Glutamatergic neuron (in vitro differentiated cells): ENCODE data around the gene PDLIM1. TPM values are rescaled to one million over a fixed set of nuclear protein-coding genes. Genes with fewer than 3 reads are reported as not detected.

Experiments used
- DNase-seq: peaks from one replicate; pipeline ENCODE4 v3.0.0; 2022
- H3K27ac Mint-ChIP-seq: one replicate; pipeline ENCODE4 v1.8.0; 2020; ENCODE audit warnings: mild to moderate bottlenecking, mixed read lengths, inconsistent platforms; ENCODE audit not compliant: unreplicated experiment
- H3K27me3 Mint-ChIP-seq: one replicate; pipeline ENCODE4 v1.8.0; 2020; ENCODE audit warnings: mild to moderate bottlenecking, moderate library complexity, mixed read lengths, inconsistent platforms; ENCODE audit not compliant: unreplicated experiment
- H3K36me3 Mint-ChIP-seq: one replicate; pipeline ENCODE4 v1.8.0; 2020; ENCODE audit warnings: mild to moderate bottlenecking, mixed read lengths, inconsistent platforms; ENCODE audit not compliant: unreplicated experiment
- H3K4me1 Mint-ChIP-seq: one replicate; pipeline ENCODE4 v1.8.0; 2020; ENCODE audit warnings: mild to moderate bottlenecking, low read depth, mixed read lengths, inconsistent platforms; ENCODE audit not compliant: unreplicated experiment
- H3K4me3 Mint-ChIP-seq: one replicate; pipeline ENCODE4 v1.8.0; 2020; ENCODE audit warnings: mild to moderate bottlenecking, mixed read lengths, inconsistent platforms; ENCODE audit not compliant: unreplicated experiment
- H3K9me3 Mint-ChIP-seq: one replicate; pipeline ENCODE4 v1.8.0; 2020; ENCODE audit warnings: mild to moderate bottlenecking, moderate library complexity, mixed read lengths, inconsistent platforms; ENCODE audit not compliant: unreplicated experiment
- CTCF ChIP-seq: fragments of 200-600 bp; sonication (generic); IDR thresholded peaks from one replicate; pipeline ENCODE4 v1.5.0; 2021; ENCODE audit not compliant: partially characterized antibody, unreplicated experiment
- total RNA-seq: library from RNA; stranded (reverse); fragmentation: NEBNext Ultra II Directional; extraction: Animal tissue kit (Norgen Biotek cat#: 25700); gene quantifications from one replicate; pipeline ENCODE4 v1.2.1, GENCODE V29; 2021; ENCODE audit not compliant: unreplicated experiment

Gene PDLIM1
- total RNA-seq, 1 donor from 2014 or later = 6.4 TPM

GRCh38 chr10:95201736-95202135, 89.1 kb downstream of the PDLIM1 start:
- DNase-seq = no peak
- Mint-ChIP-seq H3K4me3 (no peak overlapping the region), H3K9me3 (peaks cover 2% of the 10 kb centered on the region), H3K36me3 (no peaks in the 10 kb centered on the region), H3K27me3 (peaks cover 5% of the 10 kb centered on the region), H3K4me1 (no peaks in the 10 kb centered on the region), H3K27ac (no peak overlapping the region)
- no peak for TF ChIP-seq CTCF

DNA sequence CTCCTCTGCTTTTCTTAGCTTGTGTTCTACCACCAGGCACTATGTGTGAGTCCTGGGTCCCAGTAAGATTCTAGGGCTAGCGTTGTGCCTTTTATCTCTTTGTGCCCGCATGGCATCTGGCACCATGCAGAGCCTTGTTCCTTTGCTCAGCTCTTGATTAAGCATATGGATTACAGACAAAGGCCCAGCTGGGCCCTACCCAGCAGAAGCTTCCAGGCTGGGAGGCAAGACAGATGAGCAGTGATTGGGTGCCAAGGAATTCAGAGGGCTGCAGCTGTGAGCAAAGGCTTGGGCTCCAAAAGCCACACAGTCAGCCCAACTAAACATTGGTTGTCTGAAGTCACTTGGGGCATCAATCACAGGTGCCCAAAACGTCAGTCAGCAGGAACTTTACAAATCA, 94.8 kb downstream of the PDLIM1 start:
- Mint-ChIP-seq H3K4me1 (no peaks in the 10 kb centered on the region), H3K27me3 (peaks cover 7% of the 10 kb centered on the region), H3K27ac (no peak overlapping the region), H3K36me3 (no peaks in the 10 kb centered on the region), H3K4me3 (no peak overlapping the region), H3K9me3 (peaks cover 2% of the 10 kb centered on the region)
- no peak for TF ChIP-seq CTCF
- DNase-seq = no peak

DNA sequence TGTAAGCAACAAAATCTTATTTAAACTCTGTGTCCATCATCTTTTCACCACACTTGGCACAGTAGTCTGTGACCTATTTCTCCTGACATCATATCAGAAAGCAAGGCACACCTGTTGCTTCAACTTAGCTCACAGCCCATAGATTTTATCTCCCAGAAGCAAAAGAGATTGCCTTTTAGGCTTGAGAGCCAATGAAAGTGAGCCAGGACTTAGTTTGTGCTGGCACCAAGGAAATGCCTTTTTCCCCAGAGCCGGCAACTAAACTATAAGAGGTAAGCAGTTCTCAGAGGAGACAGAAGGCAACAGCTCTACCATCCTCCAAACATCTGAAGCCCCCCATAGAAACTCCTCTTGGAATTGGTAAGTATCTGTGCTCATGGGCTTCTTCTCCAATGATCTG, 96.9 kb downstream of the PDLIM1 start, which contains the start of gene ACSM6:
TSS of gene ACSM6 (plus strand) at position 295 of the 400 bp plus-strand sequence. CDS start 248 bp downstream, outside the sequence.
- TF ChIP-seq CTCF = no peak
- Mint-ChIP-seq H3K4me1 (no peaks in the 10 kb centered on the region), H3K27me3 (peaks cover 5% of the 10 kb centered on the region), H3K27ac (no peak within 1 kb of the TSS), H3K4me3 (no peak within 1 kb of the TSS), H3K9me3 (peaks cover 2% of the 10 kb centered on the region), H3K36me3 (no peaks in the 10 kb centered on the region)
- DNase-seq = no peak

DNA sequence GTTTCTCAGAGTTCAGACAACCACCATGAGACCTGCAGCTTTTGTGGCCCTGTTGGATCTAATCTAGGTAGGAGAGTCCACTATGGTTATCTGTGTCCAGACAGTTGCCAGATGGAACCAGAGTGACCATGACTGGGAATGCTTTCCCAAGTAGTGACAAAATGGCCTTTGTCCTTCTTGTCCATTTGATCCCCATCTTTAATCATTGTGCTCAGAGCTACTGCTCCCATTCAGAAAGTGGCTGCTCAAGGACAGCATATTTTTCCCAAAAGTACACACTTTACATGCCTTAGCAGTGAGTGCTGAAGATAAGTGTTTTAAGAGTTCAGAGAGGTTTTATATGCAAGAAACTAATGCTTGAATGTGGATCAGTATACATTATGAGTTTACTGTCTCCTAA, 102.2 kb downstream of the PDLIM1 start:
- H3K9me3 Mint-ChIP-seq = no peaks in the 10 kb centered on the region
- DNase-seq = no peak
- peaks cover 7% of the 10 kb centered on the region for H3K27me3 Mint-ChIP-seq
- no peak overlapping the region for H3K27ac Mint-ChIP-seq
- no peak for TF ChIP-seq CTCF
- H3K4me3 Mint-ChIP-seq = no peak overlapping the region
- H3K36me3 Mint-ChIP-seq = no peaks in the 10 kb centered on the region
- H3K4me1 Mint-ChIP-seq = no peaks in the 10 kb centered on the region

GRCh38 chr10:95187617-95188016, 103.2 kb downstream of the PDLIM1 start:
- H3K27ac Mint-ChIP-seq = no peak overlapping the region
- H3K36me3 Mint-ChIP-seq = no peaks in the 10 kb centered on the region
- DNase-seq = no peak
- H3K4me1 Mint-ChIP-seq = no peaks in the 10 kb centered on the region
- peaks cover 4% of the 10 kb centered on the region for H3K27me3 Mint-ChIP-seq
- TF ChIP-seq CTCF = no peak
- H3K4me3 Mint-ChIP-seq = no peak overlapping the region
- peaks cover 3% of the 10 kb centered on the region for H3K9me3 Mint-ChIP-seq

Other genes with a start within 250 kb of the PDLIM1 start
- gene CYP2C8, start 221.5 kb downstream of the PDLIM1 start, total RNA-seq = 3.2 TPM
- not detected for gene ACSM6, start 96.8 kb downstream of the PDLIM1 start, total RNA-seq